ENCODE results near the gene FOXQ1. TPM values are rescaled to one million over a fixed set of nuclear protein-coding genes. Genes with fewer than 3 reads are reported as not detected.

Gene FOXQ1
- total RNA-seq, 4 donors from 2014 or later: not detected

DNA sequence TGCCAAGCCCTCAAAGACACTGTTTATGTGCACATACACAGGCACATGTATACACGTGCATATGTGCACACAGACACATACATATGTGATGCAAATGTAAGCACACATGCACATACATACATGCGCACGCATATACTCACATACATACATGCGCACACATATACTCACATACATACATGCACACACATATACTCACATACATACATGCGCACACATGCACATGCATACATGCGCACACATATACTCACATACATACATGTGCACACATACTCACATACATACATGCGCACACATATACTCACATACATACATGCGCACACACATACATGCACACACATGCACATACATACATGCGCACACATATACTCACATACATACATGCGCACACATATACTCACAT lies 20.5 kb upstream of the FOXQ1 start:
- DNase-seq (ENCODE audit: low spot score): no peak
- no peak for ATAC-seq (ENCODE audit: low FRiP score)
- TF ChIP-seq, protein P1, sequence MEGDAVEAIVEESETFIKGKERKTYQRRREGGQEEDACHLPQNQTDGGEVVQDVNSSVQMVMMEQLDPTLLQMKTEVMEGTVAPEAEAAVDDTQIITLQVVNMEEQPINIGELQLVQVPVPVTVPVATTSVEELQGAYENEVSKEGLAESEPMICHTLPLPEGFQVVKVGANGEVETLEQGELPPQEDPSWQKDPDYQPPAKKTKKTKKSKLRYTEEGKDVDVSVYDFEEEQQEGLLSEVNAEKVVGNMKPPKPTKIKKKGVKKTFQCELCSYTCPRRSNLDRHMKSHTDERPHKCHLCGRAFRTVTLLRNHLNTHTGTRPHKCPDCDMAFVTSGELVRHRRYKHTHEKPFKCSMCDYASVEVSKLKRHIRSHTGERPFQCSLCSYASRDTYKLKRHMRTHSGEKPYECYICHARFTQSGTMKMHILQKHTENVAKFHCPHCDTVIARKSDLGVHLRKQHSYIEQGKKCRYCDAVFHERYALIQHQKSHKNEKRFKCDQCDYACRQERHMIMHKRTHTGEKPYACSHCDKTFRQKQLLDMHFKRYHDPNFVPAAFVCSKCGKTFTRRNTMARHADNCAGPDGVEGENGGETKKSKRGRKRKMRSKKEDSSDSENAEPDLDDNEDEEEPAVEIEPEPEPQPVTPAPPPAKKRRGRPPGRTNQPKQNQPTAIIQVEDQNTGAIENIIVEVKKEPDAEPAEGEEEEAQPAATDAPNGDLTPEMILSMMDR (IDR thresholded peaks at IDR 0.05): no peak

DNA sequence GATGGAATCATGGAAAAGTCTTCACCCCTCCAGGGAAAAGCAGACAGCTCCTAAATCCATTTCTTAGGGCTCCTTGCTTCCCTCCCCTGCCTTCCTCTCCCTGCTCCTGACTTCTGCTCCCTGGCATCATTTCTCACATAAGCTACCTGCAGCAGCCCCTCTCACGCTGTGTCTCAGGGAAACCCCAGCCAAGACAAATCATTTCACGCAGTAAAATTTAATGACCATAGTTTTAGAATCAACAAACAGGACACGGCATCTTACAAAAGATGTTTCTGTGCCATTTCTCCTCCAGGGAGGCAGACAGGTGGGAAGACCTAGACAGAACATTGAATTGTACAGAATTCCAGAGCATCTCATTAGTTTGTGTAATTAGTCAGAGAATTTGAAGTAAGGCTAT lies 16.5 kb upstream of the FOXQ1 start:
- ATAC-seq (ENCODE audit: low FRiP score) (no peak), DNase-seq (ENCODE audit: low spot score) (no peak)
- TF ChIP-seq, protein P1 (IDR thresholded peaks at IDR 0.05): no peak

DNA sequence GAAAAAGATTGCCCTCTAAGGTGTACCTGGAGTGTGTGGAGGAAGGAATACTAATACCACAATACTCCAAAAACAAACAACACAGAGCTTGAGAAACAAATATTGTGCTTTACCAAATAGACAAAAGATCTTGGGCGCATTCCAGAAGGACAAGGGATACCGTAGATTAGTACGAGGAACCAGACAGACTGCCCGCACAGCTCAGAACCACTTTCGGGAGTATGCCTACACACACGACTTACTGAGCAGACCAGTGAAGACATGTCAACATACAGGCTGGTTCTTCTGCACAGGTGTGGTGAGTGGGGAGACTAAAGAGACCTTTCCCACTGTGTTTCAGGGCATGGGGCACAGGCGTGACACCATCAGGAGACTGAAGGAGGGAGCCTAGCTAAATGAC lies 15.8 kb upstream of the FOXQ1 start:
- ATAC-seq (ENCODE audit: low FRiP score): no peak
- TF ChIP-seq, protein P1 (IDR thresholded peaks at IDR 0.05): no peak
- DNase-seq (ENCODE audit: low spot score): no peak

DNA sequence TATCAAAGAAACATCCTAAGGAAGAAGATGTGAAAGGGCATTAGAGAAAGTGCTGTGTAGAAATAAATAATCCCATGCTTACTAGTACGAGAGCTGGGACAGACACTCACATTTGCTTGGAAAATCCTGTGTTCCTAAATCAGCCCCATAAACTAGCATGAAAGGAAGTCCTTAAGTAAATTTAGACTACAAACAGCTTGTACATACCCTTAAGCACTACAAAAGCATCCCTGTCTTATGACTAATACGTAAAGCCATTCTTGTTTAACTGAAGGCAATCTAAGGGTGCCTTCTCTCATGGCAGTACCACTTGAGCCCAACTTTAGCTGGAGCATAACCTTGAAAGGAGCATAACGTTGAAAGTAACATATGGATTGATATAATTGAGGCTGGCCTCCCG lies 15.4 kb upstream of the FOXQ1 start:
- TF ChIP-seq, protein P1 (IDR thresholded peaks at IDR 0.05): no peak
- ATAC-seq (ENCODE audit: low FRiP score): no peak
- no peak for DNase-seq (ENCODE audit: low spot score)

DNA sequence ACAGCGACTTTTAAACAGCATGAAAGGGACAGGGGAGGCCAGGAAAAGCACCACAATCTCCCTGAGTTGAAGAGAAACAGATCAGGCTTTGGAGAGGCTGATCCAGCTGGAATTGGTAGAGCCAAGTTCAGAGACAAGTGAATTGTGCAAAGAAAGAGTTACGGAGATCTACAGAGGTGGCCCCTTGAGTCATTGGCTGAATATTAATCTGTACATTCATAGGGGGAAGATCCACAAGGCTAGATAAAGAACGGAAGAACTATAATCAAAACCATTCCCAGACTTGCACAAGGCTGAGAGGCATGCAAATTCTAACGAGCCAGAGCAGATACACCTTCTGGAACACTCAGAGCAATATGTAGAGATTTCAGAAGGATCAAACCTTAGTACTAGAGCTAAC lies 14.2 kb upstream of the FOXQ1 start:
- no peak for DNase-seq (ENCODE audit: low spot score)
- ATAC-seq (ENCODE audit: low FRiP score): no peak
- TF ChIP-seq, protein P1 (IDR thresholded peaks at IDR 0.05): no peak

DNA sequence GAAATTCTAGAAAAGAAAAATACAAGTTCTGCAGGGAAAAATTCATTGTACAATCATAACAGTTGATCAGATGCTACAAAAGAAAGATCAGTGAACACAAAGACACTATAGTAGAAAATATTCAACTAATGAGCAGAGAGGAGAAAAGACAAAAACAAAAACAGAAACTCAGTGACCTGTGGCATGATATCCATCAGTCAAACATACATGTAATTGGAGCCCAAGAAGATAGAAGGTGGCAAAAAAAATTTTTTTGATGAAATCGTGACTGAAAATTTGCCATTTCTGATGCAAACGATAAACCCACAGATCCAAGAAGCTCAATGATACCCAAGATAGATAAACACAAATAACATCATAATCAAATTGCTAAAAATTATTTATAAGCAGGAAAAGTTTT lies 13.1 kb upstream of the FOXQ1 start:
- DNase-seq (ENCODE audit: low spot score): no peak
- ATAC-seq (ENCODE audit: low FRiP score): no peak
- TF ChIP-seq, protein P1 (IDR thresholded peaks at IDR 0.05): no peak

DNA sequence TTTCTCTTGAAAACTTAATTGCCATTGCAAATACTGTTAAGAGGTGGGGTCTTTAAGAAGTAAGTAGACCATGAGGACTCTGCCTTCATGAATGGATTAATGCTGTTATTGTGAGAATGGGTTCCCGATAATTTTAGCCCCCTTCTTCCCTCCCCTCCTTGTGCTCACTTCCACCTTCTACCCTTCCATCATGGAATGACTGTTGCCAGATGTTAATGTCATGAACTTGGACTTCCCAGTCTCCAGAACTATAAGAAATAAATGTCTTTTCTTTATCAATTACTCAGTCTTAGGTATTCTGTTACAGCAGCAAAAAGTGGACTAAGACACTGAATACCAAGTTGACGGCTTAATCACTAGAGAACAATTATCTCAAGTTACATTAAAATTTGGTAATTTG lies 5.8 kb upstream of the FOXQ1 start:
- TF ChIP-seq, protein P1 (IDR thresholded peaks at IDR 0.05): no peak
- ATAC-seq (ENCODE audit: low FRiP score) (no peak), DNase-seq (ENCODE audit: low spot score) (no peak)

Data from omental fat pad (tissue), 4 donors.